SK-N-SH (cell line): ENCODE results near the gene PNLIPRP1.

Experiments used
- ELF1 ChIP-seq: IDR thresholded peaks from 2 replicates; pipeline ENCODE4 v1.4.0; 2012
- EP300 ChIP-seq, 2 experiments: IDR thresholded peaks; 2 replicates each; pipeline versions ENCODE4 v1.4.0 to v1.6.1; 2012; ENCODE audit warnings: borderline replicate concordance in 1 of 2, low read depth in 1 of 2, low read length in 1 of 2
- EZH2phosphoT487 ChIP-seq: fragments of 200-600 bp; sonication (generic); IDR thresholded peaks from 2 replicates; pipeline ENCODE4 v1.6.1; 2017; ENCODE audit warnings: low read depth, mixed run types, mild to moderate bottlenecking, antibody characterized with exemption, moderate library complexity, borderline replicate concordance
- GATA2 ChIP-seq: sonication (generic); formaldehyde crosslinking; IDR thresholded peaks from 2 replicates; pipeline ENCODE4 v1.5.0; 2020; ENCODE audit warnings: mild to moderate bottlenecking, missing genetic modification reagents
- MXI1 ChIP-seq: IDR thresholded peaks from 2 replicates; pipeline ENCODE4 v1.6.1; 2012; ENCODE audit warnings: mild to moderate bottlenecking, low read depth, low read length, improper control_type of control experiment
- NFIC ChIP-seq: IDR thresholded peaks from 2 replicates; pipeline ENCODE4 v1.4.0; 2012; ENCODE audit warnings: borderline replicate concordance
- RAD21 ChIP-seq: IDR thresholded peaks from 2 replicates; pipeline ENCODE4 v1.6.1; 2012; ENCODE audit warnings: mild to moderate bottlenecking, low read length
- RCOR1 ChIP-seq: fragments of 150-350 bp; IDR thresholded peaks from 2 replicates; pipeline ENCODE4 v1.6.1; 2017; ENCODE audit warnings: antibody characterized with exemption, low read length
- SIN3A ChIP-seq: IDR thresholded peaks from 2 replicates; pipeline ENCODE4 v1.6.1; 2012; ENCODE audit warnings: low read depth, mild to moderate bottlenecking, low read length, moderate library complexity, borderline replicate concordance
- ZBTB33 ChIP-seq: IDR thresholded peaks from 2 replicates; pipeline ENCODE4 v1.4.0; 2012; ENCODE audit warnings: low read depth, borderline replicate concordance
- TF ChIP-seq, protein P1 (sequence below): fragments of 200-600 bp; sonication (generic); IDR thresholded peaks from 2 replicates; pipeline ENCODE4 v1.6.1; 2017; ENCODE audit warnings: antibody characterized with exemption, mild to moderate bottlenecking, moderate library complexity
- TF ChIP-seq, protein P2 (sequence below): fragments of 150-350 bp; IDR thresholded peaks from 2 replicates; pipeline ENCODE4 v1.6.1; 2016; ENCODE audit warnings: mild to moderate bottlenecking, low read depth, low read length

DNA sequence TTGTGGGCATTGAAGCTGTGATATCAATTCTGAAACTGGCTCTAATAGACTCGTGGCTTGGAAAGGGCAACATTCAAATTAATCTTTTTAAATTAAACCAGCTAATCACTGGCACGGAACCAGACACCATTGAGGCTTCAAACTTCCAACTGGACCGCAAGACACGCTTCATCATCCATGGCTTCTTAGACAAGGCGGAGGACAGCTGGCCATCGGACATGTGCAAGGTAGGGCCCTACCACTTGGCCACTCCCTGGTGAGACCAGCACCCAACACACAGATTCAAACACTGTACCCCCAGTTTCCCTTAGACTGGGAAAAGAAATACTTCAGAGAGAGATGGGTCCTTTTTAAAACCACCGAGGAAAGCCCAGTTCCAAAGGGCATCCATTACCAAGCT, 35.1 kb downstream of the PNLIPRP1 start:
- TF ChIP-seq, protein P1, sequence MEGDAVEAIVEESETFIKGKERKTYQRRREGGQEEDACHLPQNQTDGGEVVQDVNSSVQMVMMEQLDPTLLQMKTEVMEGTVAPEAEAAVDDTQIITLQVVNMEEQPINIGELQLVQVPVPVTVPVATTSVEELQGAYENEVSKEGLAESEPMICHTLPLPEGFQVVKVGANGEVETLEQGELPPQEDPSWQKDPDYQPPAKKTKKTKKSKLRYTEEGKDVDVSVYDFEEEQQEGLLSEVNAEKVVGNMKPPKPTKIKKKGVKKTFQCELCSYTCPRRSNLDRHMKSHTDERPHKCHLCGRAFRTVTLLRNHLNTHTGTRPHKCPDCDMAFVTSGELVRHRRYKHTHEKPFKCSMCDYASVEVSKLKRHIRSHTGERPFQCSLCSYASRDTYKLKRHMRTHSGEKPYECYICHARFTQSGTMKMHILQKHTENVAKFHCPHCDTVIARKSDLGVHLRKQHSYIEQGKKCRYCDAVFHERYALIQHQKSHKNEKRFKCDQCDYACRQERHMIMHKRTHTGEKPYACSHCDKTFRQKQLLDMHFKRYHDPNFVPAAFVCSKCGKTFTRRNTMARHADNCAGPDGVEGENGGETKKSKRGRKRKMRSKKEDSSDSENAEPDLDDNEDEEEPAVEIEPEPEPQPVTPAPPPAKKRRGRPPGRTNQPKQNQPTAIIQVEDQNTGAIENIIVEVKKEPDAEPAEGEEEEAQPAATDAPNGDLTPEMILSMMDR, result no peak
- TF ChIP-seq EZH2phosphoT487, result no peak
- TF ChIP-seq SIN3A, result no peak
- TF ChIP-seq EP300 (IDR thresholded peaks at IDR 0.05; ENCODE audit: borderline replicate concordance in 1 of 2, low read depth in 1 of 2, low read length in 1 of 2), result no peak
- TF ChIP-seq MXI1, result no peak
- TF ChIP-seq ELF1, result no peak
- no peak for TF ChIP-seq ZBTB33
- no peak for TF ChIP-seq NFIC
- TF ChIP-seq RAD21, result no peak
- TF ChIP-seq, protein P2, sequence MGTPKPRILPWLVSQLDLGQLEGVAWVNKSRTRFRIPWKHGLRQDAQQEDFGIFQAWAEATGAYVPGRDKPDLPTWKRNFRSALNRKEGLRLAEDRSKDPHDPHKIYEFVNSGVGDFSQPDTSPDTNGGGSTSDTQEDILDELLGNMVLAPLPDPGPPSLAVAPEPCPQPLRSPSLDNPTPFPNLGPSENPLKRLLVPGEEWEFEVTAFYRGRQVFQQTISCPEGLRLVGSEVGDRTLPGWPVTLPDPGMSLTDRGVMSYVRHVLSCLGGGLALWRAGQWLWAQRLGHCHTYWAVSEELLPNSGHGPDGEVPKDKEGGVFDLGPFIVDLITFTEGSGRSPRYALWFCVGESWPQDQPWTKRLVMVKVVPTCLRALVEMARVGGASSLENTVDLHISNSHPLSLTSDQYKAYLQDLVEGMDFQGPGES, result no peak
- TF ChIP-seq RCOR1, result no peak
- no peak for TF ChIP-seq GATA2 (CRISPR knock-in tag)
